Neuronal stem cell (in vitro differentiated cells): ENCODE measurements around the gene SPX.

Source experiments
- DNase-seq: peaks from one replicate; pipeline ENCODE4 v3.0.0-alpha.2; 2013; ENCODE audit warnings: low spot score
- H2AFZ ChIP-seq: one replicate; pipeline ENCODE4 v1.6.1; 2013; ENCODE audit warnings: mild to moderate bottlenecking, low read length, inconsistent platforms
- H2AK5ac ChIP-seq: 2 replicates; pipeline ENCODE4 v1.6.1; 2013; ENCODE audit warnings: low read depth, mild to moderate bottlenecking, inconsistent platforms, low read length, moderate library complexity, mixed read lengths
- H2BK120ac ChIP-seq: 2 replicates; pipeline ENCODE4 v1.6.1; 2013; ENCODE audit warnings: low read depth, mild to moderate bottlenecking, inconsistent platforms, low read length, moderate library complexity, mixed read lengths
- H2BK12ac ChIP-seq: one replicate; pipeline ENCODE4 v1.6.1; 2013; ENCODE audit warnings: low read length, inconsistent platforms
- H2BK15ac ChIP-seq: 2 replicates; pipeline ENCODE4 v1.6.1; 2013; ENCODE audit warnings: mild to moderate bottlenecking, low read length, inconsistent platforms, mixed read lengths
- H2BK5ac ChIP-seq: one replicate; pipeline ENCODE4 v1.6.1; 2013; ENCODE audit warnings: inconsistent platforms, mild to moderate bottlenecking, low read length, moderate library complexity
- H3K14ac ChIP-seq: one replicate; pipeline ENCODE4 v1.6.1; 2013; ENCODE audit warnings: low read length, inconsistent platforms
- H3K18ac ChIP-seq: 2 replicates; pipeline ENCODE4 v1.6.1; 2013; ENCODE audit warnings: low read length, inconsistent platforms
- H3K23ac ChIP-seq: 2 replicates; pipeline ENCODE4 v1.6.1; 2013; ENCODE audit warnings: low read depth, mild to moderate bottlenecking, mixed read lengths, low read length, inconsistent platforms; ENCODE audit not compliant: poor library complexity
- H3K27ac ChIP-seq: replicated peaks from 3 replicates; pipeline ENCODE4 v1.5.1; 2013; ENCODE audit warnings: low read length, inconsistent platforms
- H3K27me3 ChIP-seq, 3 experiments: 2 replicates each; pipeline ENCODE4 v1.6.1; 2013; ENCODE audit warnings: low read length in 3 of 3, mild to moderate bottlenecking in 2 of 3, inconsistent platforms in 1 of 3, low read depth in 1 of 3, mixed read lengths in 1 of 3, moderate library complexity in 1 of 3; ENCODE audit not compliant: control insufficient read depth in 3 of 3, insufficient read depth in 3 of 3
- H3K36me3 ChIP-seq, 2 donors: replicated peaks in 1 of 2; 2 replicates each; pipeline ENCODE4 v1.6.1; 2013; ENCODE audit warnings: low read length in 2 of 2; ENCODE audit not compliant: control insufficient read depth in 2 of 2, insufficient read depth in 2 of 2
- H3K4ac ChIP-seq: 2 replicates; pipeline ENCODE4 v1.6.1; 2013; ENCODE audit warnings: inconsistent platforms, mild to moderate bottlenecking, low read length, moderate library complexity
- H3K4me1 ChIP-seq, 2 donors: 1 replicate in 1 of 2; 2 replicates in 1 of 2; pipeline ENCODE4 v1.6.1; 2013; ENCODE audit warnings: low read length in 2 of 2, low read depth in 1 of 2; ENCODE audit not compliant: control insufficient read depth in 2 of 2, insufficient read depth in 1 of 2
- H3K4me2 ChIP-seq: one replicate; pipeline ENCODE4 v1.6.1; 2013; ENCODE audit warnings: mild to moderate bottlenecking, low read length, inconsistent platforms; ENCODE audit not compliant: insufficient read depth, poor library complexity, severe bottlenecking
- H3K4me3 ChIP-seq, 2 donors: 2 replicates each; pipeline ENCODE4 v1.5.1; 2013; ENCODE audit warnings: low read length in 2 of 2, mild to moderate bottlenecking in 2 of 2, inconsistent platforms in 1 of 2, moderate library complexity in 1 of 2
- H3K79me1 ChIP-seq: one replicate; pipeline ENCODE4 v1.6.1; 2013; ENCODE audit warnings: low read depth, mild to moderate bottlenecking, inconsistent platforms, low read length, moderate library complexity
- H3K9ac ChIP-seq: one replicate; pipeline ENCODE4 v1.6.1; 2013; ENCODE audit warnings: mild to moderate bottlenecking, low read depth, low read length, inconsistent platforms; ENCODE audit not compliant: poor library complexity
- H3K9me3 ChIP-seq, 2 donors: replicated peaks in 1 of 2; 2 replicates each; pipeline versions ENCODE3 to v1.6.1; 2013; ENCODE audit warnings: low read length in 2 of 2, mild to moderate bottlenecking in 2 of 2, inconsistent platforms in 1 of 2, low read depth in 1 of 2, mixed read lengths in 1 of 2, moderate library complexity in 1 of 2; ENCODE audit not compliant: control insufficient read depth in 2 of 2, insufficient read depth in 1 of 2
- H4K8ac ChIP-seq: one replicate; pipeline ENCODE4 v1.6.1; 2013; ENCODE audit warnings: low read depth, mild to moderate bottlenecking, inconsistent platforms, low read length, moderate library complexity
- H4K91ac ChIP-seq: one replicate; pipeline ENCODE4 v1.6.1; 2013; ENCODE audit warnings: low read length, low read depth, mild to moderate bottlenecking, inconsistent platforms; ENCODE audit not compliant: poor library complexity
- WGBS, 2 donors: extraction: QIAGEN DNeasy Blood & Tissue Kit; methylation state at CpG; one replicate each; pipeline ENCODE4 v1.1.7; 2013; ENCODE audit warnings: missing lambda C conversion rate in 2 of 2, mixed read lengths in 1 of 2; ENCODE audit not compliant: insufficient read length in 2 of 2, insufficient replicate concordance in 1 of 2; ENCODE audit errors: extremely low coverage in 2 of 2; 5-methylcytosine and 5-hydroxymethylcytosine counted together

The SPX gene

GRCh38 chr12:21566223-21566906 is 40.3 kb downstream of the SPX start:
- no peak overlapping the region for H2BK15ac ChIP-seq
- H3K18ac ChIP-seq, result no peak overlapping the region
- H2BK120ac ChIP-seq, result no peak overlapping the region
- H3K4me1 ChIP-seq, result no peaks in the 10 kb centered on the region
- no peak overlapping the region for H2BK5ac ChIP-seq
- H2BK12ac ChIP-seq, result no peak overlapping the region
- H3K36me3 ChIP-seq, result no peaks in the 10 kb centered on the region
- no peak overlapping the region for H3K4me2 ChIP-seq
- no peak for DNase-seq
- H3K27me3 ChIP-seq, result no peaks in the 10 kb centered on the region
- H3K9ac ChIP-seq, result no peak overlapping the region
- H3K27ac ChIP-seq, result no peak overlapping the region
- H3K9me3 ChIP-seq, result no peaks in the 10 kb centered on the region
- H4K91ac ChIP-seq, result no peak overlapping the region
- no peaks in the 10 kb centered on the region for H3K79me1 ChIP-seq
- no peak overlapping the region for H2AK5ac ChIP-seq
- no peak overlapping the region for H3K4me3 ChIP-seq
- WGBS, 2 donors, result no CpG with 5 or more reads among the region's 5 CpGs
- no peak overlapping the region for H4K8ac ChIP-seq
- no peak overlapping the region for H3K23ac ChIP-seq
- no peak overlapping the region for H3K4ac ChIP-seq
- no peak overlapping the region for H3K14ac ChIP-seq
- no peak overlapping the region for H2AFZ ChIP-seq

GRCh38 chr12:21566907-21567394 is 40.9 kb downstream of the SPX start:
- Histone ChIP-seq H3K36me3 (no peaks in the 10 kb centered on the region), H3K4me3 (no peak overlapping the region), H3K23ac (no peak overlapping the region), H3K4ac (no peak overlapping the region), H3K27me3 (no peaks in the 10 kb centered on the region), H3K79me1 (no peaks in the 10 kb centered on the region), H2BK120ac (no peak overlapping the region), H2AFZ (no peak overlapping the region), H2BK15ac (no peak overlapping the region), H4K91ac (no peak overlapping the region), H2AK5ac (no peak overlapping the region), H3K4me1 (no peaks in the 10 kb centered on the region), H2BK12ac (no peak overlapping the region), H2BK5ac (no peak overlapping the region), H3K4me2 (no peak overlapping the region), H3K27ac (no peak overlapping the region), H3K9me3 (no peaks in the 10 kb centered on the region), H3K9ac (no peak overlapping the region), H3K14ac (no peak overlapping the region), H3K18ac (no peak overlapping the region), H4K8ac (no peak overlapping the region)
- no CpG with 5 or more reads among the region's 3 CpGs for WGBS, 2 donors
- DNase-seq, result no peak

- Histone ChIP-seq H3K27me3 (no peaks in the 10 kb centered on the region), H3K4me1 (no peaks in the 10 kb centered on the region), H2BK15ac (no peak overlapping the region), H3K79me1 (no peaks in the 10 kb centered on the region), H3K27ac (no peak overlapping the region), H2AK5ac (no peak overlapping the region), H3K23ac (no peak overlapping the region), H3K9me3 (no peaks in the 10 kb centered on the region), H3K36me3 (no peaks in the 10 kb centered on the region), H2BK5ac (no peak overlapping the region), H4K8ac (no peak overlapping the region), H3K4me3 (no peak overlapping the region), H3K9ac (no peak overlapping the region), H3K18ac (no peak overlapping the region), H4K91ac (no peak overlapping the region), H3K4ac (no peak overlapping the region), H3K4me2 (no peak overlapping the region), H2BK12ac (no peak overlapping the region), H2AFZ (no peak overlapping the region), H3K14ac (no peak overlapping the region), H2BK120ac (no peak overlapping the region)
- WGBS, 2 donors, result no CpG with 5 or more reads among the region's 4 CpGs
- no peak for DNase-seq
These were observed 42.0 kb downstream of the SPX start for GRCh38 chr12:21568115-21568514.

DNA sequence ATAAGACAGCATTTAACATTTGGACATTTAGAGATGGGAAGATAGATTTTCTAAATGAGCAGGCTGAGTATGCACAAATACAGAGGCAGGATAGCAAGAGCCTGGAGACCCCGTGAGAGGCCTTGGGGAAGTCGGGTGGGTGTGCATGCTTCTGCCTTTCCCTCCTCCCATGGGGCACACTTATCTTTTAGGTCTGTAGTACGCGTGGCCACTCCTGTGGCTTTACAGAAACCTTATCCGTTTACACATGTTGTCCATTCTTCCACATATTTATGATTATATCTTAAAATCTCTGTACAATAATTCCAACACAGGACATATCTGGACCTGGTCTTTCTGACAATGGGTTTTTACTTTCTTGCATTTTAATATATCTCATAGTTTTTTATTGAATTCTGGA is 45.0 kb downstream of the SPX start:
- Histone ChIP-seq H2AK5ac (no peak overlapping the region), H3K27ac (no peak overlapping the region), H2BK12ac (no peak overlapping the region), H2BK15ac (no peak overlapping the region), H2BK5ac (no peak overlapping the region), H2BK120ac (no peak overlapping the region), H3K18ac (no peak overlapping the region), H3K79me1 (no peaks in the 10 kb centered on the region), H3K27me3 (no peaks in the 10 kb centered on the region), H3K4me3 (no peak overlapping the region), H2AFZ (no peak overlapping the region), H3K9me3 (no peaks in the 10 kb centered on the region), H4K91ac (no peak overlapping the region), H3K4ac (no peak overlapping the region), H3K14ac (no peak overlapping the region), H3K36me3 (no peaks in the 10 kb centered on the region), H3K9ac (no peak overlapping the region), H3K23ac (no peak overlapping the region), H4K8ac (no peak overlapping the region), H3K4me1 (no peaks in the 10 kb centered on the region), H3K4me2 (no peak overlapping the region)
- no CpG with 5 or more reads among the region's 5 CpGs for WGBS, 2 donors
- no peak for DNase-seq
